Activated naive CD4-positive, alpha-beta T cell treated with anti-CD3 and anti-CD28 coated beads, Interleukin-2, amount 50 U/mL, for 24 hours (primary cell): ENCODE measurements around the gene ATG3.
"Not testable (repeated sequence)": the region's sequence is repeated elsewhere in the genome, so short reads cannot be mapped to it uniquely, and the experiment has no call there.

Experiments
- H3K27ac Mint-ChIP-seq: one replicate; pipeline ENCODE4 v1.8.0; 2021; ENCODE audit warnings: mild to moderate bottlenecking, mixed read lengths
- H3K27me3 Mint-ChIP-seq: one replicate; pipeline ENCODE4 v1.8.0; 2021; ENCODE audit warnings: mixed read lengths
- H3K36me3 Mint-ChIP-seq: one replicate; pipeline ENCODE4 v1.8.0; 2021; ENCODE audit warnings: mixed read lengths
- H3K4me1 Mint-ChIP-seq: one replicate; pipeline ENCODE4 v1.8.0; 2021; ENCODE audit warnings: mixed read lengths
- H3K4me3 Mint-ChIP-seq: one replicate; pipeline ENCODE4 v1.8.0; 2021; ENCODE audit warnings: mild to moderate bottlenecking, mixed read lengths
- H3K9me3 Mint-ChIP-seq: one replicate; pipeline ENCODE4 v1.8.0; 2021; ENCODE audit warnings: mixed read lengths

ATG3 gene

DNA sequence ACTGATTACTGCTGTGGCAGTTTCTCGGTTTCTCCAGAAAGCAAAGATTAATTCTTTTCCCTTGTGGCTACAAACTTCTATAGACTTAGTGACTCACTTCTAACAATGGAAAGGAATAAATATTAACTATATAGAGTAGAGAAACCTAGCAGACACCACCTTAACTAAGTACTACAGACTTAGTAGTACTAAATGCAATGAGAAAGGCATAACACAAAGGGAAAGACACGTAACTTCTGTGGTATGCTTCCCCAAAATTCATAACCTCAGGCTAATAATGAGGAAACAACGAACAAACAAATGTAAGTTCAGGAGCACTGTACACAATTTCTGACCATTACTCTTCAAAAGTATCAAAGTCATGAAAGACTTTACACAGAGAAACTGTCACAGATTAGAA, 31.2 kb downstream of the ATG3 start:
- Mint-ChIP-seq H3K27me3 (no peaks in the 10 kb centered on the region), H3K9me3 (no peaks in the 10 kb centered on the region), H3K36me3 (peaks cover 6% of the 10 kb centered on the region), H3K4me3 (no peak overlapping the region), H3K27ac (no peak overlapping the region), H3K4me1 (peaks cover 9% of the 10 kb centered on the region)

DNA sequence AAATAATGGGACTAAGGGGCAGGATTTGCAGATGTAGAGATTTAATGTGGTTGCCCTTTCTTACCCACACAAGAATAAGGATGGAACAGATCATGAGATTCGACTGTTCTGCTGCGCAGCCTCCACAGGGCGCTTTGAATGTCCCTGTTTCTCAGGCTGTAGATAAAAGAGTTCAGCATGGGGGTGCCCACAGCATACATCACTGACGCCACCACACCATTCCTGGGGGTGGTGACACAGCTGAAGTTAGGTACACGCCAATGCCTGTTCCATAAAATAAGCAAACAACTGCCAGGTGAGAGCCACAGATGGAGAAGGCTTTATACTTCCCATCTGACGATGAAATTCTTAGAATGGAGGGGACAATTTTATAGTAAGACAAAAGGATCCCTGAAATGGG, 37.6 kb downstream of the ATG3 start:
- not testable (repeated sequence) for H3K9me3 Mint-ChIP-seq, H3K27me3 Mint-ChIP-seq, H3K4me1 Mint-ChIP-seq, H3K36me3 Mint-ChIP-seq, H3K4me3 Mint-ChIP-seq, H3K27ac Mint-ChIP-seq

DNA sequence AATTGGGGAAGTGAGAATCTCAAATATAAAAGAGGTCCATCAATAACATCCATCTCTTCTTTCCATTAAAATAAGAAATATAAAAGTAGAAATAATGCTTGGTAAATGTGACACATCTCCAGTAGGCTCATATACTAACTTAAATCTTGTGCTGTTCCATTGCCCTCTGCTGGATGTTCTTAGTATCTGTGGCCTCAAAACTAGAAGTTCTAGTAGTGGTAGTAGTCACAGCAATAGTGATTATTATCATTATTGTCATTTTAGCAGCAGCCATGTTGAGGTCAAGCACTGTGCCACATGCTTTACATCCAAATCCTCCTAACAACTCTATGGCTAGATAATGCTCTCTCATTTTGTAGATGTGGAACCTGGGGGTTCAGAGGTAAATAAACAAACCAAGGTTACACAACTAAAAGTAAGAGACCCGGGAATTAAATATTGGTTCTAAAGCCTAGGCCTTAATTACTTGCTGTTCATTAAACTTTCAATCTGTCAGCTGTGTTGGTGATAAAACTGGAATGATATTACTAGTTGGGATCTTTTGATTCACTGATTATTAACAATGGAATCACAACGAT, 42.2 kb downstream of the ATG3 start:
- Mint-ChIP-seq H3K36me3 (peaks cover under 1% of the 10 kb centered on the region), H3K27me3 (no peaks in the 10 kb centered on the region), H3K4me3 (peak overlapping the region; percentile 63), H3K9me3 (no peaks in the 10 kb centered on the region), H3K4me1 (peaks cover 28% of the 10 kb centered on the region), H3K27ac (peak overlapping the region; percentile 93)

DNA sequence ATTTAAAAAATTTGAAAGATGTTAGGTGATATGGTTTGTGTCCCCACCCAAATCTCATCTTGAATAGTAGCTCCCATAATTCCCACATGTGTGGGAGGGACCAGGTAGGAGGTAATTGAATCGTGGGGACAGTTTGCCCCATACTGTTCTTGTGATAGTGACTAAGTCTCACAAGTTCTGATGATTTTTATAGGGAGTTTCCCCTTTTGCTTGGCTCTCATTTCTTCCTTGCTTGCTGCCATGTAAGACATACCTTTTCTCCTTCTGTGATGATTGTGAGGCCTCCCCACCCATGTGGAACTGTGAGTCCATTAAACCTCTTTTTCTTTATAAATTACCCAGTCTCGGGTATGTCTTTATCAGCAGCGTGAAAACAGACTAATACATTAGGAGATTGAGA, 42.8 kb downstream of the ATG3 start:
- H3K27me3 Mint-ChIP-seq, H3K36me3 Mint-ChIP-seq, H3K9me3 Mint-ChIP-seq: not testable (repeated sequence)
- Mint-ChIP-seq H3K4me3 (peak overlapping the region; percentile 63), H3K27ac (peak overlapping the region; percentile 93), H3K4me1 (peaks cover 32% of the 10 kb centered on the region)

DNA sequence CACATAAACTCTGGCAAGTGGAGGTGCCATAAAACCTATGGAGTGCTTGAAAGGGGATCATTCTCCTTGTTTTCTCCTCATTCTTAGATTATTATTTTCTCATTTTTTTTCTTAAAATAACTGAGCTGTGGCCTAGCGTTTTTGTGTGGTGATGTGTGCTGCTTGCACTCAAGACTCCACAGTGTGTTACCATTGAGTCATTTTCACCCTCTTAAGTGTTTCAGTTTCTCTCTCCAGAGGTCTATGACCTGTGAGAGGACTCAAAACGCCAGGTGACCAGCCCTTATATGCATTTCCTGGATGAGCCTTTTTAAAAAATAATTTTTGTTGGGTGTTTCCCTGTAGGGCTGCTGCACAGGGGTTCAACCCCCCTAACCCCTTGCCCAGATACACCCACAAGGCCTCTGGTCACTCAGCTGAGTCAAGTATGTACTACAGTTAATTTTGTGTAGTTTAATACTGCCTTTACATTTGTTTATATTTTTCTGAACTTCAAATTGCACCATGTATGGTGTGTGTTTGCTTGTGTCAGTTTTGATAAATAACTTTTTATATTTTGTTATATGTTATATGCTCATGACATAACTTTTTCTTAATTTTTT, 47.1 kb downstream of the ATG3 start:
- Mint-ChIP-seq H3K9me3 (no peaks in the 10 kb centered on the region), H3K27me3 (no peaks in the 10 kb centered on the region), H3K4me1 (peaks cover 34% of the 10 kb centered on the region), H3K27ac (no peak overlapping the region), H3K36me3 (peaks cover 2% of the 10 kb centered on the region), H3K4me3 (no peak overlapping the region)

DNA sequence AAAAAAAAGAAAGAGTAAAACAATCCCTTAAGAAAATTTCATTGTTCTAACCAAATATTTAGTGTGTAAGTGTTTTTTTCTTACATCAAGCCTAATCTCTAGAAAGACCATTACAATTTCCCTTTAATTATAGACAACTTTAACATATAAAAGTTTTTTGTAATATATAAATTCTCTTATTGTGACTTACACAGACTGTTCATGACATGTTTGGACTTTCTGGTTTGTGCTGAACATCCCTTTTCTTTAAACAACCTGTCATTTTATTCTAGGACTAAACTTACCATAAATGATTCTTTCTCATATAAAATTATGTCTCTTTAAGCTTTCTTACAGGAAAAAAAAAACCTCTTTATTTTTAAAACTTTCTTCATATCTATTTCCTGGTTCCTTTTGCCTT, 49.4 kb downstream of the ATG3 start:
- peaks cover 25% of the 10 kb centered on the region for H3K4me1 Mint-ChIP-seq
- H3K9me3 Mint-ChIP-seq, result no peaks in the 10 kb centered on the region
- H3K27me3 Mint-ChIP-seq, result no peaks in the 10 kb centered on the region
- no peak overlapping the region for H3K27ac Mint-ChIP-seq
- H3K36me3 Mint-ChIP-seq, result peaks cover 2% of the 10 kb centered on the region
- H3K4me3 Mint-ChIP-seq, result no peak overlapping the region

DNA sequence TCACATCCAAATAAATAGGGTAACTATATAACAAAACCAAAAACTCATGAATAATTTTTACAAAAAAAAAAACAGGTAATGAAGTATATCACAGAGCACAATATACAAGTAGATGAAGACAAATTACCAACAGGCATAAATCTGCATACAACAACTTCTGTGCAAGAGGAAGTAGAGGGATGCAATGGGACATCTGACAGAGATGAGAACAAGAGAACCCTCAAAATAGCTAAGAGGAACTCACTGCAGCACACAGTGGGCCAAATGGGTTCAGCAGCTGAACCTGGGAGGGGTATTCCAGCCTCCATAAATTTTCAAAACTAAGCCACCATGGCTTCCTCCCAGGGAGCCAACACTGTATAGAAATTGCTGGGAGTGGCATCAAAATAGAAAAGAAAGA, 52.9 kb downstream of the ATG3 start:
- Mint-ChIP-seq H3K4me3 (no peak overlapping the region), H3K27ac (no peak overlapping the region), H3K36me3 (peaks cover 2% of the 10 kb centered on the region), H3K9me3 (no peaks in the 10 kb centered on the region), H3K27me3 (no peaks in the 10 kb centered on the region), H3K4me1 (peaks cover 29% of the 10 kb centered on the region)

DNA sequence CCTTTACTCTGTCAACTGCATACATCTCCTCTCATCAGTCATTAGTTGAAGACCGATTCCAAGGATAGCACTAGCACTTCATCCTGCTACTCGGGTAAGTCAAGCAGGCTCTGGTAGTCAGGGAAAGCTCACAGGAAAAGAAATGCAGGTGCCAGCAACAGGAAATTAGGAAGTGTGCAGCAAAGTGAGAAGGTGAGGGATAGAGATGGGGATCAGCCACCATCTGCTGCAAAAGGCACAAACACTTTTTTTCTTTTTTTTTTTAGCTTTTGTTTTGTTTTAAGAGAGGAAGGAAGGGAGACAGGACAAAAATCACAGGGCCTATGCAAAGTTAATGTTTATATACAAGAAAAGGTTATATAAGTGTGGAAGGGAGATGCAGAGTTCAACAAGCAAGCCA, 53.5 kb downstream of the ATG3 start:
- Mint-ChIP-seq H3K36me3 (peaks cover 2% of the 10 kb centered on the region), H3K27ac (no peak overlapping the region), H3K4me3 (no peak overlapping the region), H3K4me1 (peaks cover 34% of the 10 kb centered on the region), H3K27me3 (no peaks in the 10 kb centered on the region), H3K9me3 (no peaks in the 10 kb centered on the region)

DNA sequence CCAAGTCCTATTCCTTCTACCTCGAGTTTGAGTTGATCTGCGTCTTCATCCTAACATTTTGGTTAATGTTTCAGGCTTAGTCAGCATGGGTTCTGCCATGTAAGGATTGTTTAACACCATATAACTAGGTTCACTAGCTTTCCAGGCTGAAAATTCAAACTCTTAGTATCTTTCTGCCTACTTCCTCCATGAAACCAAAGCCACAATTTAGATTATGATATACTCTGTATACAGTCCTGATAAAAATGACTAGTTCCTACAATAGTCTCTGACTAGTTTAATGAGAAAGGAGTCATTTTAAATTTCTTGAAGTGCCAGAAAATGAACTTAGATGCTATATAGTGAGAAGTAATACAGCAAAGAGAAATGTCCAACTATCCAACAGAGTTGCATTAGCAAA, 55.9 kb downstream of the ATG3 start:
- no peak overlapping the region for H3K4me3 Mint-ChIP-seq
- no peaks in the 10 kb centered on the region for H3K36me3 Mint-ChIP-seq
- no peaks in the 10 kb centered on the region for H3K9me3 Mint-ChIP-seq
- no peaks in the 10 kb centered on the region for H3K27me3 Mint-ChIP-seq
- no peak overlapping the region for H3K27ac Mint-ChIP-seq
- peaks cover 45% of the 10 kb centered on the region for H3K4me1 Mint-ChIP-seq

DNA sequence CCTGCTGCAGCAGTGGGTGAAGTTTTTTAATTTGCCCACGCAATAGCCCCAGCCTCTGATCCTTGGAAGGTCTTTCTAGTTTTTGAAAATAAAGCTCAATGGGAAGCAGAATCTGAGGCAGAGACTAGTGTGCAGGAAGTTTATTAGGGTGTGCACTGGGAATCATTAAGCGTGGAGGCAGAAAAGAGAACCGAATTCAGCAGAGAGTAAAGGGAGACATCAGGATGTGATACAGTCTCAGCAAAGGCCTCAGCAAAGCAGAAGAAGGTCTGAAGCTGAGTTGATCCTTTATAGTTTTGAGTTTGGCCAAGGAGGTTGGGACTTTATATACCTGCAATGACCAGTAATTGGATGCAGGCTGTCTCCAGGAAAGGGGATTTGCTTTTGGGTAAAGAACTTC, 57.6 kb downstream of the ATG3 start:
- Mint-ChIP-seq H3K27ac (no peak overlapping the region), H3K4me1 (peaks cover 61% of the 10 kb centered on the region), H3K36me3 (no peaks in the 10 kb centered on the region), H3K9me3 (no peaks in the 10 kb centered on the region), H3K4me3 (no peak overlapping the region), H3K27me3 (no peaks in the 10 kb centered on the region)

DNA sequence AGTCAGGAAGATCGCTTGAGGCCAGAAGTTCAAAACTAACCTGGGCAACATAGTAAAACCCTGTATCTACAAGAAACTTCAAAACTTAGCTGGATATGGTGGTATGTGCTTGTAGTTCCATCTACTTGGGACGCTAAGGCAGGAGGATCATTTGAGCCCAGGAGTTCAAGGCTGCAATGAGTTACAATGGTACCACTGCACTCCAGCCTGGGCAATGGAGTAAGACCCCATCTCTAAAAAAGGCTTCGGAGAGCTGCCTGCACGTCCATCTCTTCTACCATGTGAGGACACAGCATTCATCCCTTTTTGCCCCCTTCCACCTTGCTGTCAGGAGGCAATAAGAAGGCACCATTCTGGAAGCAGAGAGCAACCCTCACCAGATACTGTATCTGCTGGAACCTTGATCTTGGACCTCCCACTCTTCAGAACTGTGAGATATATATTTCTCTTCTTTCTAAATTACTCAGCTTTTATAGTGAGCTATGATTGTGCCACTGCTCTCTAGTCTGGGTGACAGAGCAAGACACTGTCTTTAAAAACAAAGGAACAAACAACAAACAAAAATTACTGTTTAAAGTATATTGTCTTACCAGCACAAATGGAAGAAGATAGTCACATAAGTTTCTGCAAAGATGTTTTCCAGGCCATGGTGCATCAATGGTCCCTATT, 58.3 kb downstream of the ATG3 start:
- Mint-ChIP-seq H3K27ac (no peak overlapping the region), H3K4me1 (peaks cover 58% of the 10 kb centered on the region), H3K36me3 (no peaks in the 10 kb centered on the region), H3K9me3 (no peaks in the 10 kb centered on the region), H3K4me3 (no peak overlapping the region), H3K27me3 (no peaks in the 10 kb centered on the region)

DNA sequence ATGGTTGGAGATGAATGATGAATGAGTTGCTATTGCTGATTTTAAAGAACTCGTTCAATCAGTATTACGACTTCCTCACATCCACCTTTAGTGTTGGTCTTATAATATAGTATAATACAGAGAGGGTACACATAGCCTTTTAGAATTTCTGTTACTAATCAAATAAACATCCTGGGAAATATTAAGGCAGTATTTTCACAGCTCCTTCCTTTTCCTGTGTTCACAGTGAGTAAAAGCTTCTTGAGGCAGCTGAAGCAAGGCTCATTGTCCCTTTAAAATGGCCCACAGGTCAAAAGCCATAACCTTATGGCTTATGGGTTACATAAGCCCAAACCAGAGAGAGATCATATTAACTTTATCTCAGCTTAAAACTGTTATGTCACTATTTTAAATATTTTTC, 61.1 kb downstream of the ATG3 start:
- Mint-ChIP-seq H3K9me3 (no peaks in the 10 kb centered on the region), H3K27me3 (no peaks in the 10 kb centered on the region), H3K4me3 (peak overlapping the region; percentile 95), H3K27ac (peak overlapping the region; percentile 95), H3K36me3 (peaks cover 12% of the 10 kb centered on the region), H3K4me1 (peaks cover 53% of the 10 kb centered on the region)

DNA sequence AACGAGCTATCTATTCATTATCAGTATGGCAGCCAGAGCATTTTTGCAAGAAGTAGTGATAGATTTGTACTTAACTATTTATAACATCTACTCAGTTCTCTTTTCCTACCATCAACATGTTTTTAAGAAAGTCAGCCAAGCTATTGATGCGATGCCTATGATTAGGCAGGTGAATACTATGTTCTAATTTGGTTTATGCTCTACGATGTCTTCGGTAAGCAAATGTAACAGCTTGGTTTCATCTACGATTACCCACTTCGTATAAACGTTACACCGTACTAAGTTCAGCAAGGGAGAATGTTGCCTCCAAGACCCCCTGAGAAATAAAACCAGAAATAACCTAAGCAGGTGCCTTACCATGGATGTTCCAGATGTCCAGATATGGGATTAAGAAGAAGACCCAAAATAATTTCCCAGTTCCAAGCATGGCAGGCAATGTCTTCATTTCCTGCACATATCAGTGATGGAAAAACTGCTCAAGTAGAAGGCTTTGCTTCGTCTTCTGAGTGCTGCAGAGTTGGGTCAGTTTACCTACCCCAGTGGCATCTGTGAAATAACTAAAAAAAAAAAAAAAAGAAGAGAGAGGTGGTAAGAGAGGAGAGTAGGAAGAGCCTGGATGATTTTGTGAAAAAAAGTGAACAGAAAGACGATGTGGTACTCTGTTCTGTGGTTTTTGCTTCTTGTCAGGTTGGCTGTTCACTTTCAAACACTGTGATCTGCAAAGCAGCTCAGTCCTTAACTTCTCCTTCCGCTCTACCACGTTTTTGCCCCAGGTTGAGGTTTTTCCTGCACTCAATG, 62.6 kb downstream of the ATG3 start, which contains the start of gene BTLA:
Gene BTLA (minus strand): TSS at position 559 of the 798 bp plus-strand sequence. CDS start 114 bp downstream, at position 445.
- Mint-ChIP-seq H3K4me3 (peak within 1 kb of the TSS; percentile 95), H3K36me3 (peaks cover 20% of the 10 kb centered on the region), H3K27ac (peak within 1 kb of the TSS; percentile 95), H3K4me1 (peaks cover 65% of the 10 kb centered on the region), H3K27me3 (no peaks in the 10 kb centered on the region), H3K9me3 (no peaks in the 10 kb centered on the region)

DNA sequence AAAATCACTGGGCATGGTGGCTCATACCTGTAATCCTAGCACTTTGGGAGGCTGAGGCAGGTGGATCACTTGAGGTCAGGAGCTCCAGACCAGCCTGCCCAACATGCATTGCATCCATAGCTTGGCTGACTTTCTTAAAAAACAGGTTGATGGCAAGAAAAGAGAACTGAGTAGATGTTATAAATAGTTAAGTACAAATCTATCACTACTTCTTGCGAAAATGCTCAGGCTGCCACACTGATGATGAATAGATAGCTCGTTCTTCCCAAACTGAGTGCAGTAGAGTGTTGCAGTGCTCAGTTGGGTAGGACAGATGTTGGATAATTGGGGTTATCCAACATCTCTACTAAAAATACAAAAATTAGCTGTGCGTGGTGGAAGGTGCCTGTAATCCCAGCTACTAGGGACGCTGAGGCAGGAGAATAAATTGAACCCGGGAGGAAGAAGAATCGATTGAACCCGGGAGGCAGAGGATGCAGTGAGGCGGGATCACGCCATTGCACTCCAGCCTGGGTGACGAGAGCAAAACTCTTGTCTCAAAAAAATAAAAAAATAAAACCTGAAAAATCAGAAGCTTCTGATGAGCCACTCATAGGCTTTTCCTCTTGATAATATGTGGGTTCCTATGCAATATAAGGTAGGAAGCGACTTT, 63.7 kb downstream of the ATG3 start:
- H3K36me3 Mint-ChIP-seq, result peaks cover 22% of the 10 kb centered on the region
- H3K9me3 Mint-ChIP-seq, result no peaks in the 10 kb centered on the region
- H3K4me3 Mint-ChIP-seq, result peak overlapping the region; percentile 95
- H3K27ac Mint-ChIP-seq, result peak overlapping the region; percentile 95
- H3K27me3 Mint-ChIP-seq, result no peaks in the 10 kb centered on the region
- peaks cover 64% of the 10 kb centered on the region for H3K4me1 Mint-ChIP-seq

DNA sequence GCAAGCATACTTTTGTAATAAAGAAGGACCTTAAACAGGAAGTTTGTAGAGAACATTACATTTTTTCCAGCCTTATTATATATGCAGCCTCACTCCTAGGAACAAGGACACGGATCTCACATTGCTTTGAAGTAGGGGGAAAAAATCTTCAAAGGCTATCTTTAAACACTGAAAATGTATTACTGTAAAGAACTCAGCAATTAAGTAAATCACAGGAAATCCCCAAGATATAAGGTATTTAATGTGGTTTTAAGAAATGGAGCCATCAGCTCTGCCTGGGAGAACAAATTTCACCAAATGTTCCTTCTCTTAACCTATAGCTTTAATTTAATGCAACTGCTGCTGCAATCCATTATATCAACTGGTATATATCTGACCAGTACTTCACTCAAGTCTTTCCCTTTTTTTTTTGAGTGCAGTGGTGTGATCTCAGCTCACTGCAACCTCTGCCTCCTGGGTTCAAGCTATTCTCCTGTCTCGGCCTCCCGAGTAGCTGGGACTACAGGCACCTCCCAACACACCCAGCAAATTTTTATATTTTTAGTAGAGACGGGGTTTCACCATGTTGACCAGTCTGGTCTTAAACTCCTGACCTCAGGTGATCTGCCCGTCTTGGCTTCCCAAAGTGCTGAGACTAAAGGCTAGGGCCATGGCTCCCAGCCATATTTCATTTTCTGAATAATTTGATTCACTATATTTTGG, 65.2 kb downstream of the ATG3 start:
- Mint-ChIP-seq H3K9me3 (no peaks in the 10 kb centered on the region), H3K4me1 (peaks cover 73% of the 10 kb centered on the region), H3K4me3 (peak overlapping the region; percentile 95), H3K36me3 (peaks cover 28% of the 10 kb centered on the region), H3K27me3 (no peaks in the 10 kb centered on the region), H3K27ac (peak overlapping the region; percentile 73)
